ENCODE measurements around the gene MYL9. TPM values are rescaled to one million over a fixed set of nuclear protein-coding genes. Genes with fewer than 3 reads are reported as not detected.
"Not testable (repeated sequence)": the region's sequence is repeated elsewhere in the genome, so short reads cannot be mapped to it uniquely, and the experiment has no call there.

Gene MYL9
- polyA plus RNA-seq, 6 donors from 2014 or later = 0.13 to 2.5 (median 0.78) TPM

GRCh38 chr20:36506253-36506652 is 35.1 kb upstream of the MYL9 start:
- H3K36me3 Mint-ChIP-seq = peaks cover 4 to 8% of the 10 kb centered on the region in 2 donors
- peaks cover 0 to 12% (median 0%) of the 10 kb centered on the region in 3 donors for H3K4me1 Mint-ChIP-seq
- no peaks in the 10 kb centered on the region for H3K27me3 Mint-ChIP-seq
- DNase-seq (peak; percentile 15), ATAC-seq (ENCODE audit: low read depth in 2 of 2) (peak; percentile 58 to 61)
- H3K9me3 Mint-ChIP-seq = no peaks in the 10 kb centered on the region
- no peak overlapping the region for H3K27ac Mint-ChIP-seq
- H3K4me3 Mint-ChIP-seq = no peak overlapping the region

GRCh38 chr20:36507746-36508145 is 33.6 kb upstream of the MYL9 start:
- Mint-ChIP-seq H3K27ac (no peak overlapping the region), H3K27me3 (no peaks in the 10 kb centered on the region), H3K4me1 (peaks cover 0 to 6% (median 4%) of the 10 kb centered on the region in 3 donors), H3K9me3 (no peaks in the 10 kb centered on the region), H3K4me3 (no peak overlapping the region), H3K36me3 (peaks cover 8 to 14% of the 10 kb centered on the region in 2 donors)
- no peak for DNase-seq
- no peak for ATAC-seq (ENCODE audit: low read depth in 2 of 2)

GRCh38 chr20:36519012-36519719 is 22.2 kb upstream of the MYL9 start:
- ATAC-seq (ENCODE audit: low read depth in 2 of 2) = no peak
- Mint-ChIP-seq H3K4me1 (peaks cover 0 to 24% (median 12%) of the 10 kb centered on the region in 3 donors), H3K9me3 (no peaks in the 10 kb centered on the region), H3K36me3 (peaks cover 1 to 4% of the 10 kb centered on the region in 2 donors), H3K27me3 (no peaks in the 10 kb centered on the region), H3K27ac (no peak overlapping the region), H3K4me3 (no peak overlapping the region)
- DNase-seq = no peak

GRCh38 chr20:36519944-36520343 is 21.4 kb upstream of the MYL9 start:
- H3K4me1 Mint-ChIP-seq = peaks cover 0 to 24% (median 12%) of the 10 kb centered on the region in 3 donors
- H3K9me3 Mint-ChIP-seq = no peaks in the 10 kb centered on the region
- ATAC-seq (ENCODE audit: low read depth in 2 of 2) = no peak
- no peaks in the 10 kb centered on the region for H3K27me3 Mint-ChIP-seq
- no peak overlapping the region for H3K4me3 Mint-ChIP-seq
- no peak for DNase-seq
- H3K27ac Mint-ChIP-seq = peak overlapping the region in 3 of 6 donors; percentile 12 to 58 (median 47)
- H3K36me3 Mint-ChIP-seq = peaks cover 0 to 4% of the 10 kb centered on the region in 2 donors

- Mint-ChIP-seq H3K4me1 (peaks cover 0 to 29% (median 12%) of the 10 kb centered on the region in 3 donors), H3K27ac (peak overlapping the region; percentile 1 to 92 (median 69)), H3K4me3 (no peak overlapping the region), H3K36me3 (peaks cover 0 to 4% of the 10 kb centered on the region in 2 donors), H3K9me3 (no peaks in the 10 kb centered on the region), H3K27me3 (no peaks in the 10 kb centered on the region)
- ATAC-seq (ENCODE audit: low read depth in 2 of 2) = no peak
- no peak for DNase-seq
Observed at GRCh38 chr20:36521526-36521925, 19.8 kb upstream of the MYL9 start.

GRCh38 chr20:36522412-36522811 is 18.9 kb upstream of the MYL9 start:
- Mint-ChIP-seq H3K27ac (peak overlapping the region in 4 of 6 donors; percentile 9 to 87 (median 70)), H3K4me1 (peaks cover 0 to 29% (median 12%) of the 10 kb centered on the region in 3 donors)
- not testable (repeated sequence) for ATAC-seq (ENCODE audit: low read depth in 2 of 2); H3K36me3 Mint-ChIP-seq; H3K27me3 Mint-ChIP-seq; H3K9me3 Mint-ChIP-seq; DNase-seq; H3K4me3 Mint-ChIP-seq

GRCh38 chr20:36523341-36523740 is 18.0 kb upstream of the MYL9 start:
- Mint-ChIP-seq H3K4me1 (peaks cover 0 to 29% (median 12%) of the 10 kb centered on the region in 3 donors), H3K9me3 (no peaks in the 10 kb centered on the region), H3K27me3 (no peaks in the 10 kb centered on the region), H3K27ac (peak overlapping the region; percentile 59 to 95 (median 90)), H3K4me3 (peak overlapping the region in 6 of 8 donors; percentile 9 to 78 (median 53)), H3K36me3 (peaks cover 2 to 9% of the 10 kb centered on the region in 2 donors)
- no peak for ATAC-seq (ENCODE audit: low read depth in 2 of 2)
- DNase-seq = no peak

- no peak overlapping the region for H3K4me3 Mint-ChIP-seq
Observed at GRCh38 chr20:36525620-36526365, 15.5 kb upstream of the MYL9 start.

GRCh38 chr20:36526521-36527011 is 14.8 kb upstream of the MYL9 start:
- H3K36me3 Mint-ChIP-seq = peaks cover 0 to 9% of the 10 kb centered on the region in 2 donors
- ATAC-seq (ENCODE audit: low read depth in 2 of 2) = no peak
- no peak overlapping the region for H3K4me3 Mint-ChIP-seq
- no peaks in the 10 kb centered on the region for H3K9me3 Mint-ChIP-seq
- H3K27ac Mint-ChIP-seq = peak overlapping the region in 1 of 6 donors; percentile 67
- peaks cover 0 to 29% (median 12%) of the 10 kb centered on the region in 3 donors for H3K4me1 Mint-ChIP-seq
- H3K27me3 Mint-ChIP-seq = no peaks in the 10 kb centered on the region
- DNase-seq = no peak

More at GRCh38 chr20:36525620-36526365, 15.5 kb upstream of the MYL9 start:
- no peaks in the 10 kb centered on the region for H3K27me3 Mint-ChIP-seq
- ATAC-seq (ENCODE audit: low read depth in 2 of 2) (no peak), DNase-seq (no peak)
- H3K4me1 Mint-ChIP-seq = peaks cover 0 to 29% (median 12%) of the 10 kb centered on the region in 3 donors
- H3K9me3 Mint-ChIP-seq = no peaks in the 10 kb centered on the region
- peaks cover 0 to 9% of the 10 kb centered on the region in 2 donors for H3K36me3 Mint-ChIP-seq
- H3K27ac Mint-ChIP-seq = peak overlapping the region in 3 of 6 donors; percentile 38 to 81 (median 80)

GRCh38 chr20:36527331-36528125 is 13.8 kb upstream of the MYL9 start:
- H3K4me3 Mint-ChIP-seq = no peak overlapping the region
- DNase-seq = no peak
- no peaks in the 10 kb centered on the region for H3K9me3 Mint-ChIP-seq
- peak overlapping the region in 2 of 6 donors; percentile 54 to 66 for H3K27ac Mint-ChIP-seq
- peaks cover 0 to 9% of the 10 kb centered on the region in 2 donors for H3K36me3 Mint-ChIP-seq
- peaks cover 2 to 21% (median 11%) of the 10 kb centered on the region in 3 donors for H3K4me1 Mint-ChIP-seq
- no peak for ATAC-seq (ENCODE audit: low read depth in 2 of 2)
- H3K27me3 Mint-ChIP-seq = no peaks in the 10 kb centered on the region

GRCh38 chr20:36528176-36528874 is 13.0 kb upstream of the MYL9 start:
- Mint-ChIP-seq H3K27ac (peak overlapping the region in 3 of 6 donors; percentile 37 to 54 (median 41)), H3K27me3 (no peaks in the 10 kb centered on the region), H3K4me3 (no peak overlapping the region), H3K9me3 (no peaks in the 10 kb centered on the region), H3K4me1 (peaks cover 4 to 13% (median 6%) of the 10 kb centered on the region in 3 donors), H3K36me3 (peaks cover 0 to 9% of the 10 kb centered on the region in 2 donors)
- no peak for DNase-seq
- ATAC-seq (ENCODE audit: low read depth in 2 of 2) = no peak

GRCh38 chr20:36528875-36529417 is 12.4 kb upstream of the MYL9 start:
- H3K4me1 Mint-ChIP-seq = peaks cover 0 to 9% (median 4%) of the 10 kb centered on the region in 3 donors
- no peaks in the 10 kb centered on the region for H3K27me3 Mint-ChIP-seq
- H3K4me3 Mint-ChIP-seq = no peak overlapping the region
- no peaks in the 10 kb centered on the region for H3K9me3 Mint-ChIP-seq
- ATAC-seq (ENCODE audit: low read depth in 2 of 2) = no peak
- peak overlapping the region in 4 of 6 donors; percentile 36 to 44 (median 39) for H3K27ac Mint-ChIP-seq
- no peak for DNase-seq
- peaks cover 0 to 9% of the 10 kb centered on the region in 2 donors for H3K36me3 Mint-ChIP-seq

Measured in naive B cell (primary cell).